ACHN (cell line): ENCODE results near the gene LINGO3.

Source experiments
- DNase-seq: peaks from one replicate; pipeline ENCODE4 v3.0.0-alpha.2; 2015
- in situ Hi-C: cut with HindIII; loops from 2 replicates; pipeline ENCODE4 v1.10.0; 2017; ENCODE audit warnings: low sequenced_read_pairs, low pct_ligation_motif_present, low pct_unique_long_range_greater_than_20kb

LINGO3 gene

GRCh38 chr19:2341244-2341751, 33.3 kb upstream of the LINGO3 start:
- no peak for DNase-seq
- in situ Hi-C loops = no loop called here

GRCh38 chr19:2340496-2341243, 32.7 kb upstream of the LINGO3 start:
- no peak for DNase-seq
- in situ Hi-C loops = no loop called here

GRCh38 chr19:2339644-2340310, 31.8 kb upstream of the LINGO3 start:
- DNase-seq = no peak
- in situ Hi-C loops = no loop called here

- DNase-seq = no peak
These were observed 31.0 kb upstream of the LINGO3 start for GRCh38 chr19:2338751-2339643.

GRCh38 chr19:2338055-2338615, 30.2 kb upstream of the LINGO3 start:
- in situ Hi-C loops = no loop called here
- DNase-seq = no peak

More at GRCh38 chr19:2338751-2339643, 31.0 kb upstream of the LINGO3 start:
- in situ Hi-C loops = no loop called here

- in situ Hi-C loops = no loop called here
- no peak for DNase-seq
These were observed 29.4 kb upstream of the LINGO3 start for GRCh38 chr19:2337329-2337707.

GRCh38 chr19:2336528-2337328, 28.8 kb upstream of the LINGO3 start:
- no peak for DNase-seq
- in situ Hi-C loops = no loop called here

GRCh38 chr19:2335848-2336247, 27.9 kb upstream of the LINGO3 start:
- in situ Hi-C loops = no loop called here
- DNase-seq = no peak

- in situ Hi-C loops = no loop called here
- DNase-seq = no peak
These were observed 27.3 kb upstream of the LINGO3 start for GRCh38 chr19:2334986-2335846.

GRCh38 chr19:2334426-2334825, 26.5 kb upstream of the LINGO3 start:
- in situ Hi-C loops = no loop called here
- DNase-seq = no peak

- DNase-seq = no peak
- in situ Hi-C loops = no loop called here
These were observed 25.9 kb upstream of the LINGO3 start for GRCh38 chr19:2333807-2334211.

- in situ Hi-C loops = no loop called here
- DNase-seq = no peak
These were observed 25.3 kb upstream of the LINGO3 start for GRCh38 chr19:2333027-2333806.

GRCh38 chr19:2332341-2333026, 24.5 kb upstream of the LINGO3 start:
- DNase-seq = no peak
- in situ Hi-C loops = no loop called here

GRCh38 chr19:2331601-2332246, 23.8 kb upstream of the LINGO3 start:
- DNase-seq = no peak
- in situ Hi-C loops = no loop called here

- in situ Hi-C loops = no loop called here
- no peak for DNase-seq
These were observed 22.8 kb upstream of the LINGO3 start for GRCh38 chr19:2330632-2331284.
